ENCODE measurements around the gene TSC2. TPM values are rescaled to one million over a fixed set of nuclear protein-coding genes. Genes with fewer than 3 reads are reported as not detected.

TSC2 gene
- total RNA-seq, 1 experiment from 2014 or later = 166 TPM

GRCh38 chr16:2054543-2055245 is 6.9 kb downstream of the TSC2 start:
- intact Hi-C loops (cut with micrococcal nuclease; ENCODE audit: unreplicated experiment) = no loop called here
- Histone ChIP-seq H3K9me2 (ENCODE audit: insufficient read depth) (no peaks in the 10 kb centered on the region), H3K4me1 (replicated peaks; ENCODE audit: insufficient read depth) (no peaks in the 10 kb centered on the region), H2AFZ (no peak overlapping the region), H3K4me3 (no peak overlapping the region), H3K79me2 (ENCODE audit: low read depth) (no peaks in the 10 kb centered on the region), H3K9me3 (ENCODE audit: insufficient read depth, low read depth) (no peaks in the 10 kb centered on the region), H3K36me3 (ENCODE audit: low read depth) (no peaks in the 10 kb centered on the region), H3K27me3 (ENCODE audit: insufficient read depth, low read depth) (no peaks in the 10 kb centered on the region), H3K27ac (no peak overlapping the region), H3K4me2 (no peak overlapping the region), H4K20me1 (ENCODE audit: insufficient read depth) (no peaks in the 10 kb centered on the region), H3F3A (ENCODE audit: insufficient read depth, low read depth) (peaks cover 5% of the 10 kb centered on the region; the same call in 1 of the 2 replicates)
- BruUV-seq (replicated peaks) = no TSS peak
- ChIA-PET CTCF (no interaction called here), POLR2A (ENCODE audit: unreplicated experiment) (no interaction called here)
- no peak for DNase-seq
- no peak for TF ChIP-seq CTCF (conservative IDR thresholded peaks at IDR 0.05)
- TF ChIP-seq EZH2 (IDR thresholded peaks at IDR 0.05; ENCODE audit: low read depth) = no peak

GRCh38 chr16:2056077-2056476 is 8.3 kb downstream of the TSC2 start:
- intact Hi-C loops (cut with micrococcal nuclease; ENCODE audit: unreplicated experiment) = loop anchor here (2.0 kb wide), 1 partner anchor 33 kb away; no protein-coding TSS in a partner anchor

GRCh38 chr16:2056681-2057407 is 9.1 kb downstream of the TSC2 start:
- Histone ChIP-seq H3K4me1 (replicated peaks; ENCODE audit: insufficient read depth) (no peaks in the 10 kb centered on the region), H3K9me2 (ENCODE audit: insufficient read depth) (no peaks in the 10 kb centered on the region), H3K9me3 (ENCODE audit: insufficient read depth, low read depth) (no peaks in the 10 kb centered on the region), H3F3A (ENCODE audit: insufficient read depth, low read depth) (no peaks in the 10 kb centered on the region), H2AFZ (no peak overlapping the region), H3K27ac (no peak overlapping the region), H3K27me3 (ENCODE audit: insufficient read depth, low read depth) (no peaks in the 10 kb centered on the region), H4K20me1 (ENCODE audit: insufficient read depth) (no peaks in the 10 kb centered on the region), H3K79me2 (ENCODE audit: low read depth) (no peaks in the 10 kb centered on the region), H3K36me3 (ENCODE audit: low read depth) (no peaks in the 10 kb centered on the region), H3K4me2 (no peak overlapping the region), H3K4me3 (no peak overlapping the region)
- BruUV-seq (replicated peaks) = no TSS peak
- DNase-seq = no peak
- TF ChIP-seq CTCF (conservative IDR thresholded peaks at IDR 0.05) = peak; percentile 30; the same call in 1 of the 2 replicates
- no peak for TF ChIP-seq EZH2 (IDR thresholded peaks at IDR 0.05; ENCODE audit: low read depth)
- intact Hi-C loops (cut with micrococcal nuclease; ENCODE audit: unreplicated experiment) = loop anchor here (2.0 kb wide), 1 partner anchor 34 kb away; no protein-coding TSS in a partner anchor
- CTCF ChIA-PET = interaction anchor here (0.6 to 0.8 kb wide), 2 partner anchors 34 to 1859 kb away, joined by 3 to 14 read pairs; no protein-coding TSS in a partner anchor
- POLR2A ChIA-PET (ENCODE audit: unreplicated experiment) = no interaction called here

More at GRCh38 chr16:2056077-2056476, 8.3 kb downstream of the TSC2 start:
- H3K9me3 ChIP-seq (ENCODE audit: insufficient read depth, low read depth) = no peaks in the 10 kb centered on the region
- no peak overlapping the region for H2AFZ ChIP-seq
- ChIA-PET POLR2A (ENCODE audit: unreplicated experiment) (no interaction called here), CTCF (no interaction called here)
- no peaks in the 10 kb centered on the region for H3K36me3 ChIP-seq (ENCODE audit: low read depth)
- H3F3A ChIP-seq (ENCODE audit: insufficient read depth, low read depth) = no peaks in the 10 kb centered on the region
- no peaks in the 10 kb centered on the region for H3K79me2 ChIP-seq (ENCODE audit: low read depth)
- H3K4me2 ChIP-seq = no peak overlapping the region
- no peaks in the 10 kb centered on the region for H3K27me3 ChIP-seq (ENCODE audit: insufficient read depth, low read depth)
- DNase-seq = no peak
- no peaks in the 10 kb centered on the region for H4K20me1 ChIP-seq (ENCODE audit: insufficient read depth)
- H3K9me2 ChIP-seq (ENCODE audit: insufficient read depth) = no peaks in the 10 kb centered on the region
- no peaks in the 10 kb centered on the region for H3K4me1 ChIP-seq (replicated peaks; ENCODE audit: insufficient read depth)
- TF ChIP-seq CTCF (conservative IDR thresholded peaks at IDR 0.05) = 0 out of 2 replicates have a peak, but pooled peaks have one; percentile 21
- TF ChIP-seq EZH2 (IDR thresholded peaks at IDR 0.05; ENCODE audit: low read depth) = no peak
- no TSS peak for BruUV-seq (replicated peaks)
- no peak overlapping the region for H3K27ac ChIP-seq
- no peak overlapping the region for H3K4me3 ChIP-seq
